ENCODE data around the gene PCNT.

- no peak for TF ChIP-seq POLR2AphosphoS5 (IDR thresholded peaks at IDR 0.05)
- TF ChIP-seq CTCF (IDR thresholded peaks at IDR 0.05) = no peak
These were observed 26.4 kb upstream of the PCNT start for GRCh38 chr21:46297338-46298271.

Measured in breast epithelium (tissue), 3 donors.